GM12878 (cell line): ENCODE results near the gene LRP1. TPM values are rescaled to one million over a fixed set of nuclear protein-coding genes. Genes with fewer than 3 reads are reported as not detected.

Experiments
- PML ChIP-seq: IDR thresholded peaks from 2 replicates; pipeline ENCODE4 v1.6.1; 2012; ENCODE audit warnings: low read length, inconsistent platforms
- polyA plus RNA-seq, 11 experiments: library from polyadenylated mRNA; depleted of rRNA in 4 of 11; unstranded in 6 of 11; stranded (reverse) in 5 of 11; fragments of >200 nt; fragmentation: Nextera tagmentation in 4 of 11; fragmentation: Illumina TruSeq in 1 of 11; extraction: Ambion mirVana in 4 of 11; extraction: Trizol in 1 of 11; gene quantifications; 1 replicate in 1 of 11; 2 replicates in 10 of 11; pipeline versions ENCODE4 v1.2.1 to v1.2.3, GENCODE V29; 2011 to 2016; ENCODE audit warnings: inconsistent platforms in 2 of 11, missing spikeins in 2 of 11, low read depth in 1 of 11
- total RNA-seq, 4 experiments: library from RNA; depleted of rRNA in 3 of 4; stranded (reverse); fragments of >200 nt in 3 of 4; fragmentation: Illumina TruSeq in 1 of 4; extraction: Trizol in 1 of 4; gene quantifications; 2 replicates each; pipeline versions ENCODE4 v1.2.1 to v1.2.3, GENCODE V29; 2013 to 2021
- TF ChIP-seq, protein P1 (sequence below): fragments of 450-650 bp; IDR thresholded peaks from 2 replicates; pipeline ENCODE4 v1.6.1; 2016; ENCODE audit warnings: mild to moderate bottlenecking, moderate library complexity, borderline replicate concordance
- TF ChIP-seq, protein P2 (sequence below): fragments of 450-650 bp; formaldehyde crosslinking; IDR thresholded peaks from 2 replicates; pipeline ENCODE4 v1.4.0; 2020; ENCODE audit warnings: mild to moderate bottlenecking, moderate library complexity
- TF ChIP-seq, protein P3 (sequence below): fragments of 450-650 bp; IDR thresholded peaks from 2 replicates; pipeline ENCODE4 v1.6.1; 2017; ENCODE audit warnings: borderline replicate concordance
- TF ChIP-seq, protein P4 (sequence below): fragments of 450-650 bp; IDR thresholded peaks from 2 replicates; pipeline ENCODE4 v1.6.1; 2017; ENCODE audit warnings: antibody characterized with exemption, mild to moderate bottlenecking, moderate library complexity

Gene LRP1
- total and polyA plus RNA-seq, 10 of the 15 experiments (the other 5 are each of a cell fraction or from before 2014, with no cell fraction given): under 0.01 to 1.1 (median 0.20) TPM; not detected in 2

DNA sequence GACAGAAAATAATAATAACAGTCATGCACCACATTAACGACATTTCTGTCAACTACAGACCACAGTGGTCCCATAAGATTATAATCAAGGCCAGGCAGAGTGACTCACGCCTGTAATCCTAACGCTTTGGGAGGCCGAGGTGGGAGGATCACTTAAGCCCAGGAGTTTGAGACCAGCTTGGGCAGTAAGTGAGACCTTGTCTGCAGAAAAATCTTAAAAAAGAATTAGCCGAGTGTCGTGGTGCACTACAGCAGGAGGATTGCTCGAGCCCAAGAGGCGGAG is 30.8 kb upstream of the LRP1 start (continued):
- TF ChIP-seq, protein P1, sequence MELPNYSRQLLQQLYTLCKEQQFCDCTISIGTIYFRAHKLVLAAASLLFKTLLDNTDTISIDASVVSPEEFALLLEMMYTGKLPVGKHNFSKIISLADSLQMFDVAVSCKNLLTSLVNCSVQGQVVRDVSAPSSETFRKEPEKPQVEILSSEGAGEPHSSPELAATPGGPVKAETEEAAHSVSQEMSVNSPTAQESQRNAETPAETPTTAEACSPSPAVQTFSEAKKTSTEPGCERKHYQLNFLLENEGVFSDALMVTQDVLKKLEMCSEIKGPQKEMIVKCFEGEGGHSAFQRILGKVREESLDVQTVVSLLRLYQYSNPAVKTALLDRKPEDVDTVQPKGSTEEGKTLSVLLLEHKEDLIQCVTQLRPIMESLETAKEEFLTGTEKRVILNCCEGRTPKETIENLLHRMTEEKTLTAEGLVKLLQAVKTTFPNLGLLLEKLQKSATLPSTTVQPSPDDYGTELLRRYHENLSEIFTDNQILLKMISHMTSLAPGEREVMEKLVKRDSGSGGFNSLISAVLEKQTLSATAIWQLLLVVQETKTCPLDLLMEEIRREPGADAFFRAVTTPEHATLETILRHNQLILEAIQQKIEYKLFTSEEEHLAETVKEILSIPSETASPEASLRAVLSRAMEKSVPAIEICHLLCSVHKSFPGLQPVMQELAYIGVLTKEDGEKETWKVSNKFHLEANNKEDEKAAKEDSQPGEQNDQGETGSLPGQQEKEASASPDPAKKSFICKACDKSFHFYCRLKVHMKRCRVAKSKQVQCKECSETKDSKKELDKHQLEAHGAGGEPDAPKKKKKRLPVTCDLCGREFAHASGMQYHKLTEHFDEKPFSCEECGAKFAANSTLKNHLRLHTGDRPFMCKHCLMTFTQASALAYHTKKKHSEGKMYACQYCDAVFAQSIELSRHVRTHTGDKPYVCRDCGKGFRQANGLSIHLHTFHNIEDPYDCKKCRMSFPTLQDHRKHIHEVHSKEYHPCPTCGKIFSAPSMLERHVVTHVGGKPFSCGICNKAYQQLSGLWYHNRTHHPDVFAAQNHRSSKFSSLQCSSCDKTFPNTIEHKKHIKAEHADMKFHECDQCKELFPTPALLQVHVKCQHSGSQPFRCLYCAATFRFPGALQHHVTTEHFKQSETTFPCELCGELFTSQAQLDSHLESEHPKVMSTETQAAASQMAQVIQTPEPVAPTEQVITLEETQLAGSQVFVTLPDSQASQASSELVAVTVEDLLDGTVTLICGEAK: no peak
- TF ChIP-seq PML: no peak
- TF ChIP-seq, protein P2, sequence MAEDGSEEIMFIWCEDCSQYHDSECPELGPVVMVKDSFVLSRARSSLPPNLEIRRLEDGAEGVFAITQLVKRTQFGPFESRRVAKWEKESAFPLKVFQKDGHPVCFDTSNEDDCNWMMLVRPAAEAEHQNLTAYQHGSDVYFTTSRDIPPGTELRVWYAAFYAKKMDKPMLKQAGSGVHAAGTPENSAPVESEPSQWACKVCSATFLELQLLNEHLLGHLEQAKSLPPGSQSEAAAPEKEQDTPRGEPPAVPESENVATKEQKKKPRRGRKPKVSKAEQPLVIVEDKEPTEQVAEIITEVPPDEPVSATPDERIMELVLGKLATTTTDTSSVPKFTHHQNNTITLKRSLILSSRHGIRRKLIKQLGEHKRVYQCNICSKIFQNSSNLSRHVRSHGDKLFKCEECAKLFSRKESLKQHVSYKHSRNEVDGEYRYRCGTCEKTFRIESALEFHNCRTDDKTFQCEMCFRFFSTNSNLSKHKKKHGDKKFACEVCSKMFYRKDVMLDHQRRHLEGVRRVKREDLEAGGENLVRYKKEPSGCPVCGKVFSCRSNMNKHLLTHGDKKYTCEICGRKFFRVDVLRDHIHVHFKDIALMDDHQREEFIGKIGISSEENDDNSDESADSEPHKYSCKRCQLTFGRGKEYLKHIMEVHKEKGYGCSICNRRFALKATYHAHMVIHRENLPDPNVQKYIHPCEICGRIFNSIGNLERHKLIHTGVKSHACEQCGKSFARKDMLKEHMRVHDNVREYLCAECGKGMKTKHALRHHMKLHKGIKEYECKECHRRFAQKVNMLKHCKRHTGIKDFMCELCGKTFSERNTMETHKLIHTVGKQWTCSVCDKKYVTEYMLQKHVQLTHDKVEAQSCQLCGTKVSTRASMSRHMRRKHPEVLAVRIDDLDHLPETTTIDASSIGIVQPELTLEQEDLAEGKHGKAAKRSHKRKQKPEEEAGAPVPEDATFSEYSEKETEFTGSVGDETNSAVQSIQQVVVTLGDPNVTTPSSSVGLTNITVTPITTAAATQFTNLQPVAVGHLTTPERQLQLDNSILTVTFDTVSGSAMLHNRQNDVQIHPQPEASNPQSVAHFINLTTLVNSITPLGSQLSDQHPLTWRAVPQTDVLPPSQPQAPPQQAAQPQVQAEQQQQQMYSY (CRISPR knock-in tag): no peak
- TF ChIP-seq, protein P3, sequence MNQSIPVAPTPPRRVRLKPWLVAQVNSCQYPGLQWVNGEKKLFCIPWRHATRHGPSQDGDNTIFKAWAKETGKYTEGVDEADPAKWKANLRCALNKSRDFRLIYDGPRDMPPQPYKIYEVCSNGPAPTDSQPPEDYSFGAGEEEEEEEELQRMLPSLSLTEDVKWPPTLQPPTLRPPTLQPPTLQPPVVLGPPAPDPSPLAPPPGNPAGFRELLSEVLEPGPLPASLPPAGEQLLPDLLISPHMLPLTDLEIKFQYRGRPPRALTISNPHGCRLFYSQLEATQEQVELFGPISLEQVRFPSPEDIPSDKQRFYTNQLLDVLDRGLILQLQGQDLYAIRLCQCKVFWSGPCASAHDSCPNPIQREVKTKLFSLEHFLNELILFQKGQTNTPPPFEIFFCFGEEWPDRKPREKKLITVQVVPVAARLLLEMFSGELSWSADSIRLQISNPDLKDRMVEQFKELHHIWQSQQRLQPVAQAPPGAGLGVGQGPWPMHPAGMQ: no peak
- TF ChIP-seq, protein P4, sequence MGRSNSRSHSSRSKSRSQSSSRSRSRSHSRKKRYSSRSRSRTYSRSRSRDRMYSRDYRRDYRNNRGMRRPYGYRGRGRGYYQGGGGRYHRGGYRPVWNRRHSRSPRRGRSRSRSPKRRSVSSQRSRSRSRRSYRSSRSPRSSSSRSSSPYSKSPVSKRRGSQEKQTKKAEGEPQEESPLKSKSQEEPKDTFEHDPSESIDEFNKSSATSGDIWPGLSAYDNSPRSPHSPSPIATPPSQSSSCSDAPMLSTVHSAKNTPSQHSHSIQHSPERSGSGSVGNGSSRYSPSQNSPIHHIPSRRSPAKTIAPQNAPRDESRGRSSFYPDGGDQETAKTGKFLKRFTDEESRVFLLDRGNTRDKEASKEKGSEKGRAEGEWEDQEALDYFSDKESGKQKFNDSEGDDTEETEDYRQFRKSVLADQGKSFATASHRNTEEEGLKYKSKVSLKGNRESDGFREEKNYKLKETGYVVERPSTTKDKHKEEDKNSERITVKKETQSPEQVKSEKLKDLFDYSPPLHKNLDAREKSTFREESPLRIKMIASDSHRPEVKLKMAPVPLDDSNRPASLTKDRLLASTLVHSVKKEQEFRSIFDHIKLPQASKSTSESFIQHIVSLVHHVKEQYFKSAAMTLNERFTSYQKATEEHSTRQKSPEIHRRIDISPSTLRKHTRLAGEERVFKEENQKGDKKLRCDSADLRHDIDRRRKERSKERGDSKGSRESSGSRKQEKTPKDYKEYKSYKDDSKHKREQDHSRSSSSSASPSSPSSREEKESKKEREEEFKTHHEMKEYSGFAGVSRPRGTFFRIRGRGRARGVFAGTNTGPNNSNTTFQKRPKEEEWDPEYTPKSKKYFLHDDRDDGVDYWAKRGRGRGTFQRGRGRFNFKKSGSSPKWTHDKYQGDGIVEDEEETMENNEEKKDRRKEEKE: no peak
- TF ChIP-seq, all 136 proteins: peak for 0
